Body of pancreas (tissue), 4 donors: ENCODE measurements around the gene FAM83F.

ENCODE experiments used
- CTCF ChIP-seq, 7 experiments: fragments of 450-650 bp in 4 of 7; fragments of 200-600 bp in 3 of 7; sonication (generic) in 3 of 7; IDR thresholded peaks; one replicate each; pipeline ENCODE4 v1.5.1; 2016 to 2019; ENCODE audit warnings: antibody characterized with exemption in 7 of 7
- POLR2A ChIP-seq, 3 donors: fragments of 450-650 bp; IDR thresholded peaks; one replicate each; pipeline ENCODE4 v1.6.1; 2016; ENCODE audit warnings: antibody characterized with exemption in 3 of 3, mild to moderate bottlenecking in 2 of 3

- no peak for TF ChIP-seq CTCF (IDR thresholded peaks at IDR 0.05)
- TF ChIP-seq POLR2A (IDR thresholded peaks at IDR 0.05): no peak
Observed at GRCh38 chr22:39997421-39997820, 2.7 kb downstream of the FAM83F start.
